ENCODE data around the gene SVIL. TPM values are rescaled to one million over a fixed set of nuclear protein-coding genes. Genes with fewer than 3 reads are reported as not detected.

The SVIL gene
- total RNA-seq, 1 donor from 2014 or later: 0.62 TPM

DNA sequence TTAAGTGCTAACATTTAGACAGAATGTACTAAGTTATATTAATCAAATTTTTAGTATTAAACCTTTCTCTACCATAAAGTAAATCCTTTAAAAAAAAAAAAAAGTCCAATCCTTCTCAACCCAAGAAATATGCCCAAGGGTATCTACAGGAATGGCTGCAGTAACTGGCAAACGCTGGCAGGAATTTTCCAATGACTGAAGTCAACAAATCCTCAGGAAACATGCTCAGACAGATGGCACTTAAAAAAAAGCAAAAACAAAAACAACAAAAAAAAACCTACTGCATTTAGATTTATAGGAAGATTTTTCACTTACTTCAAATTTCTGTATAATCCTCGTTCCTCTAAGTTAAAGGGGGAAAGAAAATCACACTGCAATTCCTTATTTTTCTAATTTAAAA, 666 bp downstream of the SVIL start:
- Mint-ChIP-seq H3K9me3 (peaks cover 2% of the 10 kb centered on the region), H3K4me3 (no peak overlapping the region), H3K27ac (no peak overlapping the region), H3K4me1 (peaks cover 4% of the 10 kb centered on the region), H3K36me3 (ENCODE audit: low read depth) (no peaks in the 10 kb centered on the region), H3K27me3 (no peaks in the 10 kb centered on the region)
- ATAC-seq (ENCODE audit: low read depth) (no peak), DNase-seq (no peak)
- intact Hi-C loops (cut with micrococcal nuclease): no loop called here
- ChIA-PET POLR2A (no interaction called here), CTCF (no interaction called here)
- TF ChIP-seq, protein P1, sequence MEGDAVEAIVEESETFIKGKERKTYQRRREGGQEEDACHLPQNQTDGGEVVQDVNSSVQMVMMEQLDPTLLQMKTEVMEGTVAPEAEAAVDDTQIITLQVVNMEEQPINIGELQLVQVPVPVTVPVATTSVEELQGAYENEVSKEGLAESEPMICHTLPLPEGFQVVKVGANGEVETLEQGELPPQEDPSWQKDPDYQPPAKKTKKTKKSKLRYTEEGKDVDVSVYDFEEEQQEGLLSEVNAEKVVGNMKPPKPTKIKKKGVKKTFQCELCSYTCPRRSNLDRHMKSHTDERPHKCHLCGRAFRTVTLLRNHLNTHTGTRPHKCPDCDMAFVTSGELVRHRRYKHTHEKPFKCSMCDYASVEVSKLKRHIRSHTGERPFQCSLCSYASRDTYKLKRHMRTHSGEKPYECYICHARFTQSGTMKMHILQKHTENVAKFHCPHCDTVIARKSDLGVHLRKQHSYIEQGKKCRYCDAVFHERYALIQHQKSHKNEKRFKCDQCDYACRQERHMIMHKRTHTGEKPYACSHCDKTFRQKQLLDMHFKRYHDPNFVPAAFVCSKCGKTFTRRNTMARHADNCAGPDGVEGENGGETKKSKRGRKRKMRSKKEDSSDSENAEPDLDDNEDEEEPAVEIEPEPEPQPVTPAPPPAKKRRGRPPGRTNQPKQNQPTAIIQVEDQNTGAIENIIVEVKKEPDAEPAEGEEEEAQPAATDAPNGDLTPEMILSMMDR (IDR thresholded peaks at IDR 0.05): no peak

DNA sequence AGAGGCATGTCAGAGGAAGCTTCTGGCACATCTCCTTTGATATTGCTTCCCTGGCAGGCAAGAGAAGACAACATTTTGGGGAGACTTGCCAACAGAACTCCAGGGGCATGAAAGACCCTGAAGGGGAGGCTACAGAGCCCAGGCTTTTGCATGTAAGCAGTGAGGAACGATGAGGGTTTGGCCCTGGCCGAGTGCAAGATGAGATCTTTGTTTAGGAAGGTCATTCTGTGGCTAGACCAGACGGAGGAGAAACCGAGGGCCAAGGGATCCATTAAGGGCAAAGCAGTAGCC, 3.8 kb downstream of the SVIL start:
- no peak for ATAC-seq (ENCODE audit: low read depth)
- Mint-ChIP-seq H3K27ac (no peak overlapping the region), H3K27me3 (no peaks in the 10 kb centered on the region), H3K36me3 (ENCODE audit: low read depth) (no peaks in the 10 kb centered on the region), H3K4me1 (peaks cover 4% of the 10 kb centered on the region), H3K9me3 (no peaks in the 10 kb centered on the region), H3K4me3 (no peak overlapping the region)
- TF ChIP-seq, protein P1 (IDR thresholded peaks at IDR 0.05): no peak
- ChIA-PET POLR2A (no interaction called here), CTCF (no interaction called here)
- intact Hi-C loops (cut with micrococcal nuclease): no loop called here
- DNase-seq: no peak

DNA sequence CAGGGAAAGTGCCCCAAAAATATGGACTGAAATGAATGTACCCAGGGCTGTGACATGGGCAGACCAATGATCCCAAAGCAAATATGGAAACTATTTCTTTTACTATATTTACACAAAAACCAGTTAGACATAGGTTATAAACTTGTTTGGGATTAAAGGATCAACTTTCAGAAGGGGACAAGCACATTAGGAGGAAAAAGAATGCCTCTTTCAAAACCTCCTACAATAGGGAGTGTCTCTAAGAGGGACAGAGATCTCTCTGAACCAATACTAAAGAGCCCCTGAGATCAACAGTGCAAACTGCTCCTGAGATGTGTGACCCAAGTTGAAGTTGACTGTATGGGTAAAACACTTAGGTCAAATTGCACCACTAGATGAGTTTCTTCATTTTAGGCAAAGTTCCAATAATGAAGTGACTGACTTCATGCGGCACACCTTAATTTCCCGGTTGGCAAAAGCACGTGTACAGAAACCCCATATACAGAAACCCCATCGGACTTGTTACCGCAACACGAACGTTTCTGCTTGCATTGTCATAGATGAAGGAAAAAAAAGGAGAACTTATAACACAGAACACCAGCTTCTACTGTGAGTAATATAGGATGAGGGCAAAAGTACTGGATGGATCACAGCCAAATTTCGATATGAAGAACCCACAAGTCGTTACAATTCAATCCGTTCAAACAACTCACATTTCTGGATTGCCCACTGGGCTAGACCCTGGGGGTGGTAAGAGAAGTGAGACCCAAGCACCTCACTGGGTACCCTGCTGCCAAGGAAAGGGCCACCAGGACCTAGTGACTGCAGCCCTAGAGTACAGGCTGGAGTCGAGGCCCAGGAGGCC, 4.3 kb downstream of the SVIL start:
- no peak overlapping the region for H3K27ac Mint-ChIP-seq
- H3K27me3 Mint-ChIP-seq: no peaks in the 10 kb centered on the region
- ChIA-PET POLR2A (no interaction called here), CTCF (no interaction called here)
- no peak for DNase-seq
- no peaks in the 10 kb centered on the region for H3K9me3 Mint-ChIP-seq
- intact Hi-C loops (cut with micrococcal nuclease): no loop called here
- H3K4me3 Mint-ChIP-seq: no peak overlapping the region
- TF ChIP-seq, protein P1 (IDR thresholded peaks at IDR 0.05): no peak
- no peaks in the 10 kb centered on the region for H3K36me3 Mint-ChIP-seq (ENCODE audit: low read depth)
- peaks cover 4% of the 10 kb centered on the region for H3K4me1 Mint-ChIP-seq
- ATAC-seq (ENCODE audit: low read depth): no peak

DNA sequence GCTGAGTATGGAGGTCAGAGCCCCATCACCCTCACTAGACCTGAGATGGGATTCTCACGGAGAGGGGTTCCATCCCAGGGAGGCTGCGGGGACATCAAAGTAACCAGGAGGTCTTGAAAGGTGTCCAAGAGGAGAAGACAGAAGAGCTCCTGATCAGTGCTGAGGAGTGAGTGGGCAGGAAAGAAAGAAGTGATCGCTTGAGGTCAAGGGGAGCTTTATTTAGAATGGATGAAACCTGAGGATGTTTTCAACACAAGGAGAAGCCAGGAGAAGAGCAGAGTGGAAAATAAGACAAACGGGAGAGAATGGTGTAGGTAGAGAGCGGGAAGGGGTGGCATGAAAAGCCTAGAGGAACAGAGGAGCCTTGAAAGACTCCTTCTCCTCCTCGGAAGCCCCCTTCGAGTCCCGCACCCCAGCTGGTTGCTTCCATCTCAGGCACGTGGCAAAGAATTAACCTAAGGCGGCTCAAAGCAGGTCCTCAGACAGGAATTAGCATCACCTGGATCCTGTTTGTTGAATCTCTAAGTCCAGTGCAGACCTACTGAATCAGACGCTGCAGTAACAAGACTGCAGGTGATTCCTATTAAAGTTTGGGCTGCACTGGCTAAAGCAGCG, 5.8 kb downstream of the SVIL start:
- no peaks in the 10 kb centered on the region for H3K9me3 Mint-ChIP-seq
- ATAC-seq (ENCODE audit: low read depth): no peak
- ChIA-PET POLR2A (no interaction called here), CTCF (no interaction called here)
- no peak overlapping the region for H3K27ac Mint-ChIP-seq
- H3K36me3 Mint-ChIP-seq (ENCODE audit: low read depth): no peaks in the 10 kb centered on the region
- intact Hi-C loops (cut with micrococcal nuclease): no loop called here
- H3K4me1 Mint-ChIP-seq: peaks cover 4% of the 10 kb centered on the region
- no peak for DNase-seq
- no peaks in the 10 kb centered on the region for H3K27me3 Mint-ChIP-seq
- H3K4me3 Mint-ChIP-seq: no peak overlapping the region
- TF ChIP-seq, protein P1 (IDR thresholded peaks at IDR 0.05): no peak

DNA sequence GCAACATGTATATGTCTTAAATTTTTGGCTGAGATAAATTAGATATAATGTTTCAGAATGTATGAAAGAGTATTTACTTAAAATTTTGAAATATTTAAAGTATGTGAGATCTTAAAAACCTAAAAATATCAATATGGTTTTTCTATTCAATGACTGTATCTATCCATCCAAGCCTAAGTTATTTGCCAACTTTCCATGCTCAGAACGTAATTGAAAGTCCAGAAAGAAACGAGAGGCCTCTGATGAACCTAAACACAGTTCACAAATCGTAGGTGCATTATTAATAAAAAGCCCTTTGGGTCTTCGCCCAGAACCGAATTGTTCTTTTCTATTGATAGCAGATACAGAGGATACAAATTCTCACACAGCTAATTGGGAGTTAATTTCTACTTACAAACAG, 6.5 kb downstream of the SVIL start:
- no peak overlapping the region for H3K4me3 Mint-ChIP-seq
- ATAC-seq (ENCODE audit: low read depth) (no peak), DNase-seq (no peak)
- H3K36me3 Mint-ChIP-seq (ENCODE audit: low read depth): no peaks in the 10 kb centered on the region
- H3K27me3 Mint-ChIP-seq: no peaks in the 10 kb centered on the region
- intact Hi-C loops (cut with micrococcal nuclease): no loop called here
- no peaks in the 10 kb centered on the region for H3K9me3 Mint-ChIP-seq
- H3K4me1 Mint-ChIP-seq: peaks cover 2% of the 10 kb centered on the region
- TF ChIP-seq, protein P1 (IDR thresholded peaks at IDR 0.05): no peak
- POLR2A ChIA-PET: no interaction called here
- CTCF ChIA-PET: no interaction called here
- H3K27ac Mint-ChIP-seq: no peak overlapping the region

Measured in activated B cell treated with CpG ODN at 0.5 μM for 24 hours (primary cell).